HL-60 (cell line): ENCODE measurements around the gene LRIT2.

Experiments used
- GABPA ChIP-seq: IDR thresholded peaks from 2 replicates; pipeline ENCODE4 v1.6.1; 2012; ENCODE audit warnings: low read depth
- POLR2AphosphoS5 ChIP-seq: IDR thresholded peaks from 2 replicates; pipeline ENCODE4 v1.6.1; 2012; ENCODE audit warnings: low read depth
- TF ChIP-seq, protein P1 (sequence below): IDR thresholded peaks from one replicate; pipeline ENCODE4 v1.5.1; 2011; ENCODE audit warnings: low read length, control low read depth, inconsistent platforms; ENCODE audit not compliant: insufficient read depth
- TF ChIP-seq, protein P2 (sequence below): IDR thresholded peaks from 2 replicates; pipeline ENCODE4 v1.6.1; 2012; ENCODE audit warnings: low read depth; ENCODE audit not compliant: insufficient replicate concordance

DNA sequence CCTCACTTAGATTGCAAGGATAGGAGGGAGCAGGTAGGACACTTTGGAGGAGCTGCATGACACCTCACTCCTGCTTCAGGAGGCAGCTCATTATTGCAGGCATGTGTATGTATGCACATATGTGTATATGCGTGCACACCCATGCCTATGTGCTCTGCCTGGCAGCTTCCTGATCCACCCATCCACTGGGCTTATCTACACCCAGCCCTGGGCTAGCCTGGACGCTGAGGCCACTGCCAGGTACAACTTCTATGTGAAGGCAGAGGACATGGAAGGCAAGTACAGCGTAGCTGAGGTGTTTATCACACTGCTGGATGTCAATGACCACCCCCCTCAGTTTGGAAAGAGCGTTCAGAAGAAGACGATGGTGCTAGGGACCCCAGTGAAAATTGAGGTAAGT lies 13.3 kb downstream of the LRIT2 start:
- TF ChIP-seq, protein P1, sequence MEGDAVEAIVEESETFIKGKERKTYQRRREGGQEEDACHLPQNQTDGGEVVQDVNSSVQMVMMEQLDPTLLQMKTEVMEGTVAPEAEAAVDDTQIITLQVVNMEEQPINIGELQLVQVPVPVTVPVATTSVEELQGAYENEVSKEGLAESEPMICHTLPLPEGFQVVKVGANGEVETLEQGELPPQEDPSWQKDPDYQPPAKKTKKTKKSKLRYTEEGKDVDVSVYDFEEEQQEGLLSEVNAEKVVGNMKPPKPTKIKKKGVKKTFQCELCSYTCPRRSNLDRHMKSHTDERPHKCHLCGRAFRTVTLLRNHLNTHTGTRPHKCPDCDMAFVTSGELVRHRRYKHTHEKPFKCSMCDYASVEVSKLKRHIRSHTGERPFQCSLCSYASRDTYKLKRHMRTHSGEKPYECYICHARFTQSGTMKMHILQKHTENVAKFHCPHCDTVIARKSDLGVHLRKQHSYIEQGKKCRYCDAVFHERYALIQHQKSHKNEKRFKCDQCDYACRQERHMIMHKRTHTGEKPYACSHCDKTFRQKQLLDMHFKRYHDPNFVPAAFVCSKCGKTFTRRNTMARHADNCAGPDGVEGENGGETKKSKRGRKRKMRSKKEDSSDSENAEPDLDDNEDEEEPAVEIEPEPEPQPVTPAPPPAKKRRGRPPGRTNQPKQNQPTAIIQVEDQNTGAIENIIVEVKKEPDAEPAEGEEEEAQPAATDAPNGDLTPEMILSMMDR, result no peak
- TF ChIP-seq POLR2AphosphoS5 (no peak), GABPA (no peak)
- TF ChIP-seq, protein P2, sequence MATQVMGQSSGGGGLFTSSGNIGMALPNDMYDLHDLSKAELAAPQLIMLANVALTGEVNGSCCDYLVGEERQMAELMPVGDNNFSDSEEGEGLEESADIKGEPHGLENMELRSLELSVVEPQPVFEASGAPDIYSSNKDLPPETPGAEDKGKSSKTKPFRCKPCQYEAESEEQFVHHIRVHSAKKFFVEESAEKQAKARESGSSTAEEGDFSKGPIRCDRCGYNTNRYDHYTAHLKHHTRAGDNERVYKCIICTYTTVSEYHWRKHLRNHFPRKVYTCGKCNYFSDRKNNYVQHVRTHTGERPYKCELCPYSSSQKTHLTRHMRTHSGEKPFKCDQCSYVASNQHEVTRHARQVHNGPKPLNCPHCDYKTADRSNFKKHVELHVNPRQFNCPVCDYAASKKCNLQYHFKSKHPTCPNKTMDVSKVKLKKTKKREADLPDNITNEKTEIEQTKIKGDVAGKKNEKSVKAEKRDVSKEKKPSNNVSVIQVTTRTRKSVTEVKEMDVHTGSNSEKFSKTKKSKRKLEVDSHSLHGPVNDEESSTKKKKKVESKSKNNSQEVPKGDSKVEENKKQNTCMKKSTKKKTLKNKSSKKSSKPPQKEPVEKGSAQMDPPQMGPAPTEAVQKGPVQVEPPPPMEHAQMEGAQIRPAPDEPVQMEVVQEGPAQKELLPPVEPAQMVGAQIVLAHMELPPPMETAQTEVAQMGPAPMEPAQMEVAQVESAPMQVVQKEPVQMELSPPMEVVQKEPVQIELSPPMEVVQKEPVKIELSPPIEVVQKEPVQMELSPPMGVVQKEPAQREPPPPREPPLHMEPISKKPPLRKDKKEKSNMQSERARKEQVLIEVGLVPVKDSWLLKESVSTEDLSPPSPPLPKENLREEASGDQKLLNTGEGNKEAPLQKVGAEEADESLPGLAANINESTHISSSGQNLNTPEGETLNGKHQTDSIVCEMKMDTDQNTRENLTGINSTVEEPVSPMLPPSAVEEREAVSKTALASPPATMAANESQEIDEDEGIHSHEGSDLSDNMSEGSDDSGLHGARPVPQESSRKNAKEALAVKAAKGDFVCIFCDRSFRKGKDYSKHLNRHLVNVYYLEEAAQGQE, result no peak
